A673 (cell line): ENCODE measurements around the gene NKX6-2. TPM values are rescaled to one million over a fixed set of nuclear protein-coding genes. Genes with fewer than 3 reads are reported as not detected.

Experiments
- BruUV-seq: library from RNA; stranded (reverse); fragments of 400-500 nt; replicated peaks from 2 replicates; lab custom pipeline; 2021; lab: Mats Ljungman, UMichigan
- CTCF ChIA-PET: fragments of 300-600 bp; sonication (Branson Sonifier 250); formaldehyde crosslinking; loops from one replicate; lab custom pipeline; 2022; ENCODE audit warnings: antibody characterized with exemption; lab: Charles Lee
- POLR2A ChIA-PET: fragments of 300-600 bp; sonication (Branson Sonifier 250); formaldehyde crosslinking; loops from one replicate; lab custom pipeline; 2022; ENCODE audit warnings: antibody characterized with exemption; ENCODE audit not compliant: low non-redundant PET; lab: Charles Lee
- DNase-seq: peaks from one replicate; pipeline ENCODE4 v3.0.0-alpha.2; 2015; ENCODE audit warnings: low spot score
- H3K27ac ChIP-seq: fragments of 200-600 bp; sonication (generic); 2 replicates; pipeline ENCODE4 v1.5.1; 2016; ENCODE audit warnings: mixed run types, low read depth, mild to moderate bottlenecking, mixed read lengths, antibody characterized with exemption, low read length; ENCODE audit not compliant: poor library complexity, severe bottlenecking
- H3K27me3 ChIP-seq: fragments of 200-600 bp; sonication (generic); replicated peaks from 2 replicates; pipeline ENCODE4 v1.6.1; 2017; ENCODE audit warnings: mixed run types, low read depth, mild to moderate bottlenecking, mixed read lengths, antibody characterized with exemption, low read length; ENCODE audit not compliant: insufficient read depth, poor library complexity
- H3K36me3 ChIP-seq: fragments of 200-600 bp; sonication (generic); 2 replicates; pipeline ENCODE4 v1.6.1; 2016; ENCODE audit warnings: mixed run types, mild to moderate bottlenecking, mixed read lengths, antibody characterized with exemption, low read length; ENCODE audit not compliant: insufficient read depth, poor library complexity, severe bottlenecking
- H3K4me1 ChIP-seq: fragments of 200-600 bp; sonication (generic); 2 replicates; pipeline ENCODE4 v1.6.1; 2017; ENCODE audit warnings: mixed run types, mild to moderate bottlenecking, mixed read lengths, antibody characterized with exemption, low read length; ENCODE audit not compliant: insufficient read depth, poor library complexity, severe bottlenecking
- H3K4me3 ChIP-seq: fragments of 200-600 bp; sonication (generic); 2 replicates; pipeline ENCODE4 v1.5.1; 2016; ENCODE audit warnings: low read depth, mixed run types, mild to moderate bottlenecking, mixed read lengths, low read length; ENCODE audit not compliant: poor library complexity, severe bottlenecking
- H3K9me3 ChIP-seq: fragments of 200-600 bp; sonication (generic); 2 replicates; pipeline ENCODE4 v1.6.1; 2016; ENCODE audit warnings: mixed run types, low read depth, mild to moderate bottlenecking, mixed read lengths, antibody characterized with exemption, low read length; ENCODE audit not compliant: poor library complexity, severe bottlenecking
- EZH2 ChIP-seq: fragments of 200-600 bp; sonication (generic); IDR thresholded peaks from 2 replicates; pipeline ENCODE4 v1.6.1; 2017; ENCODE audit warnings: borderline replicate concordance, low read depth, mild to moderate bottlenecking, mixed read lengths, antibody characterized with exemption, low read length; ENCODE audit not compliant: poor library complexity, severe bottlenecking
- intact Hi-C: fragments of 100-400 bp; cut with micrococcal nuclease; formaldehyde crosslinking; loops from one replicate; pipeline ENCODE4 v1.10.0; 2022; ENCODE audit not compliant: unreplicated experiment
- total RNA-seq: library from RNA; stranded (reverse); gene quantifications from 2 replicates; pipeline ENCODE4 v1.2.3, GENCODE V29; 2021
- TF ChIP-seq, protein P1 (sequence below): fragments of 300-800, 200-600 bp; sonication (generic); conservative IDR thresholded peaks from 2 replicates; pipeline ENCODE4 v1.5.1; 2017; ENCODE audit warnings: low read depth, mild to moderate bottlenecking, antibody characterized with exemption, low read length, moderate library complexity, mixed read lengths

Gene NKX6-2
- total RNA-seq, 1 experiment from 2014 or later = not detected

DNA sequence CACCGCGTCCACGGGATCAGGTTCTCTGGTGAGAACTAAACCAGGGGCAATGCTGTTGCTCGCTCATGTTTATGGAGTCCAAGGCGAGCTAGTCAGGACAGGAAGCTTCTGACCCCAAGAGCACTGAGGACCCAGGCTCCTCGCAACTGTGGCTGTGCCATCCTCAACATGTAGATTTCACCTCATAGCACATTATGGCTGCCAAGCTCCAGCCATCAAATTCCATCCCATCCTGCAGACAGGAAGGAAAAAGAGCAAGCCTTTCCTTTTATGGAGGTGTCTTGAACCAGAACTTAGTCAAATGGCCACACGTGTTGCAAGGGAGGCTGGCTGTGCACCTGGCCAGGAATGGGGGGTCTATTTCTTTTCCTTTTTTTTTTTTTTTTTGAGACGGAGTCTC is 16.1 kb upstream of the NKX6-2 start:
- ChIA-PET CTCF (no interaction called here), POLR2A (no interaction called here)
- no peaks in the 10 kb centered on the region for H3K9me3 ChIP-seq
- no peaks in the 10 kb centered on the region for H3K36me3 ChIP-seq
- H3K4me1 ChIP-seq = no peaks in the 10 kb centered on the region
- intact Hi-C loops = no loop called here
- no TSS peak for BruUV-seq
- no peak overlapping the region for H3K27ac ChIP-seq
- DNase-seq = no peak
- H3K27me3 ChIP-seq = peaks cover 31% of the 10 kb centered on the region
- TF ChIP-seq EZH2 = no peak
- TF ChIP-seq, protein P1, sequence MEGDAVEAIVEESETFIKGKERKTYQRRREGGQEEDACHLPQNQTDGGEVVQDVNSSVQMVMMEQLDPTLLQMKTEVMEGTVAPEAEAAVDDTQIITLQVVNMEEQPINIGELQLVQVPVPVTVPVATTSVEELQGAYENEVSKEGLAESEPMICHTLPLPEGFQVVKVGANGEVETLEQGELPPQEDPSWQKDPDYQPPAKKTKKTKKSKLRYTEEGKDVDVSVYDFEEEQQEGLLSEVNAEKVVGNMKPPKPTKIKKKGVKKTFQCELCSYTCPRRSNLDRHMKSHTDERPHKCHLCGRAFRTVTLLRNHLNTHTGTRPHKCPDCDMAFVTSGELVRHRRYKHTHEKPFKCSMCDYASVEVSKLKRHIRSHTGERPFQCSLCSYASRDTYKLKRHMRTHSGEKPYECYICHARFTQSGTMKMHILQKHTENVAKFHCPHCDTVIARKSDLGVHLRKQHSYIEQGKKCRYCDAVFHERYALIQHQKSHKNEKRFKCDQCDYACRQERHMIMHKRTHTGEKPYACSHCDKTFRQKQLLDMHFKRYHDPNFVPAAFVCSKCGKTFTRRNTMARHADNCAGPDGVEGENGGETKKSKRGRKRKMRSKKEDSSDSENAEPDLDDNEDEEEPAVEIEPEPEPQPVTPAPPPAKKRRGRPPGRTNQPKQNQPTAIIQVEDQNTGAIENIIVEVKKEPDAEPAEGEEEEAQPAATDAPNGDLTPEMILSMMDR = no peak
- H3K4me3 ChIP-seq = no peak overlapping the region

DNA sequence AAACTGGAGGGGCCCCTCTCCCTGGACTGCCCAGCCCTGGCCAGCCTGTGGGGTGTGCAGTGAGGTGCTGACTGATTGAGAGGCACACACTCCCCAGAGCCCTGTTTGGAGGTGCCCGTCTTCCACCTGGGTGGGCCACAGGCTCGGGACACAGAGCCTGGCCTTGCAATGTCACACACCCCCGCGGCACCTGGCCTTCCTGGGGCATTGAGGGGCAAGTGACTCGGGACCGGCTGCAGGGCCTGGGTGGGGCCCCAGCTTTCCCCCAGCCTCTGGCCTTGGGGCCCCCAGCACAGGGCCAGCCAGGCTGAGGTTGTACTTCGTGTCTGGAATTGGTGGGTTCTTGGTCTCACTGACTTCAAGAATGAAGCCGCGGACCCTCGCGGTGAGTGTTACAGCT is 13.9 kb upstream of the NKX6-2 start:
- POLR2A ChIA-PET = no interaction called here
- peaks cover 31% of the 10 kb centered on the region for H3K27me3 ChIP-seq
- no peak overlapping the region for H3K4me3 ChIP-seq
- H3K9me3 ChIP-seq = no peaks in the 10 kb centered on the region
- no peak for TF ChIP-seq EZH2
- TF ChIP-seq, protein P1 = no peak
- H3K27ac ChIP-seq = no peak overlapping the region
- no peaks in the 10 kb centered on the region for H3K36me3 ChIP-seq
- CTCF ChIA-PET = no interaction called here
- no peaks in the 10 kb centered on the region for H3K4me1 ChIP-seq
- no TSS peak for BruUV-seq
- intact Hi-C loops = loop anchor here (10.0 kb wide), 1 partner anchor 135 kb away; no protein-coding TSS in a partner anchor
- DNase-seq = no peak

DNA sequence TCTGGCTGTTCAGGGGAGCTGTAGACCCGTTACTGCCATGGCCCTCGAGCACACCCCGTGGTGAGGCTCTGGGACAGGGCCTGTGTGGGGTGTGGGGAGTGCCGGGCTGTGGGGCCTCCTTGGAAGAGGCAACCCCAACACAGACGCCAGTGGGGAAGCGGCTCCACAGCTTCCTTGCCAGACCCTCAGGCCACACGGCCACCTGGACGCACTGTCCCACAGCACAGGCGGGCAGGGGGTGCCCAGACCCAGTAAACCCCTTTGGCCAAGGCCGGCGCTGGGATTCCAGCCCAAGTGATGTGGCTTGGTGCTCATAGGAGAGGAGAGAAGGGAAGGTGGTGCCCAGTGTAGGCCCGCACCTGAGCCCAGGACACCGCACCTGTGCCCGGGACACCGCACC is 12.9 kb upstream of the NKX6-2 start:
- Histone ChIP-seq H3K27ac (no peak overlapping the region), H3K27me3 (peaks cover 36% of the 10 kb centered on the region), H3K9me3 (no peaks in the 10 kb centered on the region), H3K4me1 (peaks cover 6% of the 10 kb centered on the region), H3K36me3 (no peaks in the 10 kb centered on the region), H3K4me3 (no peak overlapping the region)
- intact Hi-C loops = loop anchor here (10.0 kb wide), 1 partner anchor 134 kb away; no protein-coding TSS in a partner anchor
- no peak for DNase-seq
- TF ChIP-seq, protein P1 = no peak
- TF ChIP-seq EZH2 = no peak
- no TSS peak for BruUV-seq
- ChIA-PET POLR2A (no interaction called here), CTCF (no interaction called here)
